Esophagus squamous epithelium (tissue), 5 donors: ENCODE results near the gene ADAP1. TPM values are rescaled to one million over a fixed set of nuclear protein-coding genes. Genes with fewer than 3 reads are reported as not detected.

ENCODE experiments used
- DNase-seq: peaks from one replicate; lab custom pipeline; 2025; lab: John Stamatoyannopoulos, UW
- H3K27ac ChIP-seq, 4 donors: fragments of 200-600 bp; sonication (generic); one replicate each; pipeline ENCODE4 v1.5.1; 2016 to 2019; ENCODE audit warnings: mild to moderate bottlenecking in 1 of 4
- H3K27me3 ChIP-seq, 4 donors: fragments of 200-600 bp; sonication (generic); 1 replicate in 3 of 4; 2 replicates in 1 of 4; pipeline versions ENCODE4 v1.5.1 to v1.6.0; 2017 to 2021; ENCODE audit warnings: antibody characterized with exemption in 1 of 4
- H3K36me3 ChIP-seq, 3 donors: fragments of 200-600 bp; sonication (generic); one replicate each; pipeline ENCODE4 v1.5.1; 2016 to 2019
- H3K4me1 ChIP-seq, 3 donors: fragments of 200-600 bp; sonication (generic); one replicate each; pipeline ENCODE4 v1.5.1; 2017 to 2019
- H3K4me3 ChIP-seq, 4 donors: fragments of 200-600 bp; sonication (generic); 1 replicate in 3 of 4; 2 replicates in 1 of 4; pipeline ENCODE4 v1.5.1; 2016 to 2019; ENCODE audit warnings: mild to moderate bottlenecking in 2 of 4, moderate library complexity in 1 of 4
- H3K9me3 ChIP-seq, 3 donors: fragments of 200-600 bp; sonication (generic); one replicate each; pipeline ENCODE4 v1.5.1; 2016 to 2019
- CTCF ChIP-seq, 6 experiments: fragments of 450-650 bp in 4 of 6; fragments of 200-600 bp in 2 of 6; sonication (generic) in 2 of 6; IDR thresholded peaks; one replicate each; pipeline ENCODE4 v1.5.1; 2016 to 2019; ENCODE audit warnings: antibody characterized with exemption in 6 of 6, mild to moderate bottlenecking in 4 of 6, moderate library complexity in 4 of 6
- POLR2A ChIP-seq, 4 donors: fragments of 450-650 bp; IDR thresholded peaks; one replicate each; pipeline ENCODE4 v1.6.1; 2017; ENCODE audit warnings: antibody characterized with exemption in 4 of 4, mild to moderate bottlenecking in 4 of 4, moderate library complexity in 3 of 4
- WGBS, 2 donors: methylation state at CpG; one replicate each; pipeline ENCODE4 v1.1.5; 2018; 5-methylcytosine and 5-hydroxymethylcytosine counted together
- intact Hi-C: fragments of 100-400 bp; cut with DNase I; formaldehyde crosslinking; loops from one replicate; pipeline ENCODE4 v1.15.0; 2022
- total RNA-seq, 4 donors: library from RNA; depleted of rRNA; stranded (reverse); fragments of >200 nt; gene quantifications; one replicate each; pipeline ENCODE4 v1.1.0, GENCODE V29; 2016
- donor health status: DM: yes; HTN: yes; CAD: no.

Gene ADAP1
- total RNA-seq, 4 donors from 2014 or later = 6.0 to 13.7 (median 9.9) TPM

- intact Hi-C loops = no loop called here
- DNase-seq = no peak
- Histone ChIP-seq H3K27ac (peak overlapping the region; percentile 49 to 86 (median 72)), H3K27me3 (peaks cover 0 to 66% (median 0%) of the 10 kb centered on the region in 4 donors), H3K9me3 (no peaks in the 10 kb centered on the region), H3K4me3 (peak overlapping the region; percentile 54 to 68 (median 60)), H3K36me3 (no peaks in the 10 kb centered on the region), H3K4me1 (peaks cover 12 to 34% (median 19%) of the 10 kb centered on the region in 3 donors)
- peak in 1 of 4 donors; percentile 8 for TF ChIP-seq POLR2A (IDR thresholded peaks at IDR 0.05)
- TF ChIP-seq CTCF (IDR thresholded peaks at IDR 0.05) = no peak
- no CpG with 5 or more reads among the region's 78 CpGs for WGBS, 2 donors
Measured at GRCh38 chr7:953547-954327, 743 bp downstream of the ADAP1 start.

- no peaks in the 10 kb centered on the region for H3K9me3 ChIP-seq
- intact Hi-C loops = no loop called here
- peaks cover 12 to 34% (median 19%) of the 10 kb centered on the region in 3 donors for H3K4me1 ChIP-seq
- H3K27me3 ChIP-seq = peaks cover 0 to 56% (median 0%) of the 10 kb centered on the region in 4 donors
- no peaks in the 10 kb centered on the region for H3K36me3 ChIP-seq
- H3K4me3 ChIP-seq = peak overlapping the region; percentile 54 to 68 (median 60)
- DNase-seq = no peak
- H3K27ac ChIP-seq = no peak overlapping the region
- 100% methylated on average over 4 of the region's 20 CpGs; no CpG with 5 or more reads in 1 of the 2 donors for WGBS, 2 donors
- TF ChIP-seq CTCF (IDR thresholded peaks at IDR 0.05) = no peak
- no peak for TF ChIP-seq POLR2A (IDR thresholded peaks at IDR 0.05)
Measured at GRCh38 chr7:952548-953441, 1.7 kb downstream of the ADAP1 start.

GRCh38 chr7:951881-952547 is 2.5 kb downstream of the ADAP1 start:
- no peak overlapping the region for H3K27ac ChIP-seq
- H3K36me3 ChIP-seq = no peaks in the 10 kb centered on the region
- no peak overlapping the region for H3K4me3 ChIP-seq
- no CpG with 5 or more reads among the region's 21 CpGs for WGBS, 2 donors
- no peak for TF ChIP-seq POLR2A (IDR thresholded peaks at IDR 0.05)
- TF ChIP-seq CTCF (IDR thresholded peaks at IDR 0.05) = no peak
- no peak for DNase-seq
- H3K27me3 ChIP-seq = peaks cover 0 to 48% (median 0%) of the 10 kb centered on the region in 4 donors
- intact Hi-C loops = no loop called here
- no peaks in the 10 kb centered on the region for H3K9me3 ChIP-seq
- peaks cover 12 to 34% (median 19%) of the 10 kb centered on the region in 3 donors for H3K4me1 ChIP-seq

- no peak overlapping the region for H3K4me3 ChIP-seq
- intact Hi-C loops = no loop called here
- H3K4me1 ChIP-seq = peaks cover 26 to 51% (median 28%) of the 10 kb centered on the region in 3 donors
- H3K27me3 ChIP-seq = peaks cover 0 to 27% (median 0%) of the 10 kb centered on the region in 4 donors
- 80 to 88% methylated on average over 5 to 9 of the region's 28 CpGs for WGBS, 2 donors
- no peaks in the 10 kb centered on the region for H3K9me3 ChIP-seq
- H3K27ac ChIP-seq = peak overlapping the region in 1 of 4 donors; percentile 29
- H3K36me3 ChIP-seq = no peaks in the 10 kb centered on the region
- DNase-seq = no peak
- TF ChIP-seq POLR2A (IDR thresholded peaks at IDR 0.05) = no peak
- TF ChIP-seq CTCF (IDR thresholded peaks at IDR 0.05) = no peak
Measured at GRCh38 chr7:949021-949934, 5.2 kb downstream of the ADAP1 start.
